ENCODE data around the gene HMGXB4.
A peak's percentile ranks its signal among the peaks of the same experiment; 100 is the strongest.

Gene HMGXB4

DNA sequence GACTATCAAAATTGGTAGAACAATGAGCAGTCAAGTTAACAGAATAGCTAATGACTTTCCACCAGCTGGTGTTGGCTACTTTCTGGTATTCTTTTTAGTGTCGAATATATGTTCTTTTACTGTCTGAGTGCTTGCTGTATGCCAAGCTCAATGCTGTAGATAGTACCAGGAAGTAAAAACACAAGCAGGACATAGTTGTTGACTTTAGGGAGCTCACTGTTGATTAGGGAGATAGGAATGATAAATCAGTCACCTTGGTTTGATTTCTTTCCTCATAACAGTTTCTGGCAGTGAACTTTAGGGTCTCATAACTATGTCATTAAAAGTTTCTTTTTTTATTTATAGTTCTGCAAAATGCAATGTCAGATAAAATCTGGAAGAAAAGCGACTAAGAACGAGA lies 9.0 kb downstream of the HMGXB4 start:
- ATAC-seq (replicated peaks; ENCODE audit: extremely low read depth, poor library complexity, severe bottlenecking) (no peak), DNase-seq (ENCODE audit: low spot score in 2 of 2) (no peak)
- no peaks in the 10 kb centered on the region for H3K27me3 Mint-ChIP-seq
- no peaks in the 10 kb centered on the region for H3K9me3 Mint-ChIP-seq
- no peak overlapping the region for H3K27ac Mint-ChIP-seq (ENCODE audit: low read depth)
- H3K4me1 Mint-ChIP-seq: peaks cover 25% of the 10 kb centered on the region
- H3K4me3 Mint-ChIP-seq: no peak overlapping the region
- peaks cover 45% of the 10 kb centered on the region for H3K36me3 Mint-ChIP-seq (ENCODE audit: insufficient read depth)

DNA sequence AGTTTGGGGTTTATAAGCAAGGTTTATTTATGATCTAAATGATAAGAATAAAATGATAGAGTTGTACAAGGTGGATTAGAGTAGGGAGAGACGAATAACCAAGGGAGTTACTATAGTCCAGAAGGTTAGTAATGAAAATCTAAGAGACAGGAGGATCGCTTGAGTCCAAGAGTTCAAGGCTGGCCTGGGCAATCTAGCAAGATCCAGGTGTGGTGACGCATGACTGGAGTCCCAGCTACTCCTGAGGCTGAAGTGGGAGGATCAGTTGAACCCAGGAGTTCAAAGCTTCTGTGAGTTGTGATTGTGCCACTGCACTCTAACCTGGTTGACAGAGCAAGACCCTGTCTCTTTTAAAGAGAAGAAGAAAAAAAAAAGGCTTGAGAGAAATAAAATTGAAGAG lies 12.3 kb downstream of the HMGXB4 start:
- peak overlapping the region; percentile 26 for H3K27ac Mint-ChIP-seq (ENCODE audit: low read depth)
- no peak overlapping the region for H3K4me3 Mint-ChIP-seq
- no peak for DNase-seq (ENCODE audit: low spot score in 2 of 2)
- H3K4me1 Mint-ChIP-seq: peaks cover 40% of the 10 kb centered on the region
- H3K9me3 Mint-ChIP-seq: no peaks in the 10 kb centered on the region
- no peak for ATAC-seq (replicated peaks; ENCODE audit: extremely low read depth, poor library complexity, severe bottlenecking)
- peaks cover 36% of the 10 kb centered on the region for H3K36me3 Mint-ChIP-seq (ENCODE audit: insufficient read depth)
- H3K27me3 Mint-ChIP-seq: no peaks in the 10 kb centered on the region

DNA sequence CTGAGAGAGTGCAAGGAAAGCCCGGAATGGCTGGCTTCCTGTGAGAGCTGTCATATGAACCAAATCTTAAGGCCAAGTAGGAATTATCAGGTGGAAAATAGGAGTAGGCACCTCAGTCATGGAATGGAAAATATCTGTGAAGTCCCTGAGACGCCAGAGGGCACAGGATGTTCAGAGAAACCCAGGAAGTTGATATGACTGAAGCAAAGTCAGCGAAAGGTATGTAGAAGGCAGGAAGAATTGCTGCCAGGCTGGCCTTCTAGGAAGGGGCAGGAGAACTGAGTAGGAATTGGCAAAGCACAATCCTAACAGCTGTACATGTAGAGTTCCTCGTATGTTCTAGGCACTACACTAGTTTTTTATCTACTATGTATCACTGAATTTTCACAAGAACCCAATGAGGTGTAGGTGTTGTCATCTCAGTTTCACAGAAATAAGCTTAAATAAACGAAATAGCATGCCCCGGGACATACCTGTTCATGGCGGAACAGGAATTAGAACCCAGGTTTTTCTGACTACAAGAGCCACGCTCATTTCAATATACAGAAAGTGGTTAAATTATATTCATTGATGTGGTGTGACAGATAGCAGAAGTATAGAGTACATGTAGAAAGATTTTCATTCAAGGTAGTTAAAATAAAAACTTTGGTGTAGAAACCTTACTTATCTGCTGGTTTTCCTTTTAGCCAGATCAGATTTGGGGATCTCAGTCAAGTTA lies 17.0 kb downstream of the HMGXB4 start:
- no peak for DNase-seq (ENCODE audit: low spot score in 2 of 2)
- no peaks in the 10 kb centered on the region for H3K27me3 Mint-ChIP-seq
- no peak for ATAC-seq (replicated peaks; ENCODE audit: extremely low read depth, poor library complexity, severe bottlenecking)
- H3K4me3 Mint-ChIP-seq: no peak overlapping the region
- H3K27ac Mint-ChIP-seq (ENCODE audit: low read depth): peak overlapping the region; percentile 47
- H3K36me3 Mint-ChIP-seq (ENCODE audit: insufficient read depth): peaks cover 20% of the 10 kb centered on the region
- H3K4me1 Mint-ChIP-seq: peaks cover 24% of the 10 kb centered on the region
- no peaks in the 10 kb centered on the region for H3K9me3 Mint-ChIP-seq

DNA sequence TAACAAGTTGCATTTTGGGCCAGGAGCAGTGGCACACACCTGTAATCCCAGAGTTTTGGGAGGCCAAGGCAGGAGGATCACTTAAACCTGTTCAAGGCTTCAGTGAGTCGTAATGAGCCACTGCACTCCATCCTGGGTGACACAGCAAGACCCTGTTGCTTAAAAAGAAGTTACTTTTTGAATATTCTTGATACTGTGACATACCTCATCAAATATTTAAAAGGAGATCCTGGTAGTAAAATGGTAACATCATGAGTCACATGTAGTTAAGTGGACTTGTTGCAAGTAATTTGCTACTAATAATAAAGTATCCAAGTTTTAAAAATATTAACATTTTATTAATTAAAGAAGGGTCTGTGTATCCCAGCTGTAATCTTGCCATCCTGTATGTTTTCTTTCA lies 18.3 kb downstream of the HMGXB4 start:
- no peak for DNase-seq (ENCODE audit: low spot score in 2 of 2)
- H3K4me3 Mint-ChIP-seq: no peak overlapping the region
- H3K9me3 Mint-ChIP-seq: no peaks in the 10 kb centered on the region
- no peak for ATAC-seq (replicated peaks; ENCODE audit: extremely low read depth, poor library complexity, severe bottlenecking)
- H3K4me1 Mint-ChIP-seq: peaks cover 26% of the 10 kb centered on the region
- no peak overlapping the region for H3K27ac Mint-ChIP-seq (ENCODE audit: low read depth)
- no peaks in the 10 kb centered on the region for H3K27me3 Mint-ChIP-seq
- H3K36me3 Mint-ChIP-seq (ENCODE audit: insufficient read depth): peaks cover 21% of the 10 kb centered on the region

DNA sequence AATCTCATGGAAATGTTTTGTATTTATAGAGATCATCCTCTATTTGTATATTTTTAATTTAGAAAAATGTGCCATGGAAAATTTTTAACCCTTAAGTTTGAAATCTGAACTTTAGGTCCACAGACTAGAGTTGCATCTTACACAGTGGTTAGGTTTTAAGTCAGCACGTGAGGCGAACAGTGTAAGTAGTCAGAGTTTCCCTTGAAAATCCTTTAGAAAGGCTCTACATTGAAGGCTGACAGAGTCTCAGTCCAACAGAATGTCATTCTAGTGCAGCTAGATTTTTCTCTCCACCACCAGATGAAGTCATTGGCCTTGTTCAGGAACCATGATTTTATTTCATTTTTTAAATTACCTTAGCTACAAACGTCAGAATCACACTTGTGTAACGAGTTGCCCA lies 18.7 kb downstream of the HMGXB4 start:
- DNase-seq (ENCODE audit: low spot score in 2 of 2) (no peak), ATAC-seq (replicated peaks; ENCODE audit: extremely low read depth, poor library complexity, severe bottlenecking) (no peak)
- Mint-ChIP-seq H3K4me3 (no peak overlapping the region), H3K9me3 (no peaks in the 10 kb centered on the region), H3K27me3 (no peaks in the 10 kb centered on the region), H3K27ac (ENCODE audit: low read depth) (no peak overlapping the region), H3K36me3 (ENCODE audit: insufficient read depth) (peaks cover 21% of the 10 kb centered on the region), H3K4me1 (peaks cover 26% of the 10 kb centered on the region)

DNA sequence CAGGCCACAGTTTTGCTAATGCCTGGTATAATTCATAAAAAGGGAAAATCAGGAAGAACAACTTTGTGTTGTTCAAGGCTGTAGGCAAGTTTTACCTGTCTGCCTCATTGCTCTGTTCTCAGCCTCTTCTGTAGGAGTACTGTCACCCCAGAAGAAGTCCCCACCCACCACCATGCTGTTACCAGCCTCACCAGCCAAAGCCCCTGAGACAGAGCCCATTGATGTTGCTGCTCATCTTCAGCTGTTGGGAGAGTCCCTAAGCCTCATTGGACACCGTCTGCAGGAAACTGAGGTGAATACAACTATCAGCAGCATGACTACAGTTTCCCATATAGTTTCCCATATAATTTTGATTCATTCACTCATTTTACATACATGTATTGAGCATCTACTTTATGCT lies 30.8 kb downstream of the HMGXB4 start:
- H3K36me3 Mint-ChIP-seq (ENCODE audit: insufficient read depth): peaks cover 27% of the 10 kb centered on the region
- no peak for ATAC-seq (replicated peaks; ENCODE audit: extremely low read depth, poor library complexity, severe bottlenecking)
- no peaks in the 10 kb centered on the region for H3K4me1 Mint-ChIP-seq
- no peaks in the 10 kb centered on the region for H3K27me3 Mint-ChIP-seq
- no peak overlapping the region for H3K27ac Mint-ChIP-seq (ENCODE audit: low read depth)
- no peak overlapping the region for H3K4me3 Mint-ChIP-seq
- H3K9me3 Mint-ChIP-seq: no peaks in the 10 kb centered on the region
- no peak for DNase-seq (ENCODE audit: low spot score in 2 of 2)

DNA sequence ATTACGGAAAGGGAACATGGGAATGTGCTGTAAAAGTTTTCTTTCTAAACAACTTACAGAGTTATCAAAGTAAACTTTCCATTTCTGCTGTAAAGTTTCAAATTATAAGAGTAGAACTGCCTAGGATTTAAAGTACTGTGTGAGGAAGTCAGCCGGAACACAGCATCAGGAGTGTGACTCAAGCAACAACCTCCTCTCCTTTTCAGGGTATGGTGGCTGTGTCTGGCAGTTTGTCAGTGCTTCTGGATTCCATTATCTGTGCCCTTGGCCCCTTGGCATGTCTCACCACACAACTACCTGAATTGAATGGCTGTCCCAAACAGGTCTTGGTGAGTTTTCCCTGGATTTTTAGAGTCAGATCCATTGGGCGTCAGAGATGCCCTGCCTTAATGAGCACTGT lies 35.5 kb downstream of the HMGXB4 start:
- H3K4me1 Mint-ChIP-seq: no peaks in the 10 kb centered on the region
- no peaks in the 10 kb centered on the region for H3K27me3 Mint-ChIP-seq
- DNase-seq (ENCODE audit: low spot score in 2 of 2) (no peak), ATAC-seq (replicated peaks; ENCODE audit: extremely low read depth, poor library complexity, severe bottlenecking) (no peak)
- H3K27ac Mint-ChIP-seq (ENCODE audit: low read depth): no peak overlapping the region
- H3K36me3 Mint-ChIP-seq (ENCODE audit: insufficient read depth): peaks cover 22% of the 10 kb centered on the region
- H3K9me3 Mint-ChIP-seq: no peaks in the 10 kb centered on the region
- no peak overlapping the region for H3K4me3 Mint-ChIP-seq

DNA sequence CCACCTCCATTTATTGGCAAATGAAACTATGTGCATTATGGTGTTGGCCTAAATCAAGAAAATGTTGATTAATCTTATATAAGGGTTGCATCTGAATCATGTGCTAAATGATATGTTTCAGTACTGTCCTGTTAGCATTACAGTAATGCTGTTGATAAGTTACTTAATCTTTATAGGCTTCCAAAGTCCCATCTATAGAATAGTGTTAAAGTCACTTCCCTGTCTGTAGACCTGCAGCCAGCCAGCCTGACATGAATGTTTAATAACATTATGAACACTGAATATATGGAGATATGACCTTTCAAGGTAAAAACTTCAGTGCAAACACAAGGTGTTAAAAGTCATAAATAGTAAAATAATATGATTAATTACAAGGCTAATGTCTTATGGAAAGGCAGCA lies 38.8 kb downstream of the HMGXB4 start:
- DNase-seq (ENCODE audit: low spot score in 2 of 2) (no peak), ATAC-seq (replicated peaks; ENCODE audit: extremely low read depth, poor library complexity, severe bottlenecking) (no peak)
- Mint-ChIP-seq H3K4me3 (no peak overlapping the region), H3K27me3 (no peaks in the 10 kb centered on the region), H3K4me1 (peaks cover 7% of the 10 kb centered on the region), H3K9me3 (no peaks in the 10 kb centered on the region), H3K36me3 (ENCODE audit: insufficient read depth) (peaks cover 23% of the 10 kb centered on the region), H3K27ac (ENCODE audit: low read depth) (no peak overlapping the region)

DNA sequence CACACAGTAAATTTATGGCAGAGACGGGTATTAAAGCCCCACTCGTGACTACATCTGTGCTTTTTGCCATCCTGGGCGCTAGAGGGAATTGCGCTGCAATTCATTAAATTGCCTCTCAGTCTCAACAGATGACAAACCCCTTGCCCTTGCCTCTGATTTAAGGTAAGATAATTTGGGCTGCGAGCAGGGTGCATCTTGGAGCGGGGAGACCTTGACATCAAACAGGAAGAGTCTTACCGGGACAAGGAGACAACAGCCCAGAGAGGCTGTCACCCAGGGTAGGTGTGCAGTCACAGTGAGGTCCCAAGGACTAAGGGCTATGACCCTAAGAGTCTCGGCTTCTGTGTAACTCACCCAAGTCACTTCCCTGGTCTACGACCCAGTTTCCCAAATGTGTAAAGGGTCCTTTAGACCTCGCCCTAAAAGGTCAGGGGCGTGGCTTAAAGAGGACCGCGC lies 42.0 kb downstream of the HMGXB4 start:
- H3K4me3 Mint-ChIP-seq: peak overlapping the region; percentile 94
- H3K27me3 Mint-ChIP-seq: no peaks in the 10 kb centered on the region
- peaks cover 18% of the 10 kb centered on the region for H3K4me1 Mint-ChIP-seq
- no peak for DNase-seq (ENCODE audit: low spot score in 2 of 2)
- H3K36me3 Mint-ChIP-seq (ENCODE audit: insufficient read depth): peaks cover 20% of the 10 kb centered on the region
- peak overlapping the region; percentile 99 for H3K27ac Mint-ChIP-seq (ENCODE audit: low read depth)
- H3K9me3 Mint-ChIP-seq: no peaks in the 10 kb centered on the region
- ATAC-seq (replicated peaks; ENCODE audit: extremely low read depth, poor library complexity, severe bottlenecking): peak; percentile 35

DNA sequence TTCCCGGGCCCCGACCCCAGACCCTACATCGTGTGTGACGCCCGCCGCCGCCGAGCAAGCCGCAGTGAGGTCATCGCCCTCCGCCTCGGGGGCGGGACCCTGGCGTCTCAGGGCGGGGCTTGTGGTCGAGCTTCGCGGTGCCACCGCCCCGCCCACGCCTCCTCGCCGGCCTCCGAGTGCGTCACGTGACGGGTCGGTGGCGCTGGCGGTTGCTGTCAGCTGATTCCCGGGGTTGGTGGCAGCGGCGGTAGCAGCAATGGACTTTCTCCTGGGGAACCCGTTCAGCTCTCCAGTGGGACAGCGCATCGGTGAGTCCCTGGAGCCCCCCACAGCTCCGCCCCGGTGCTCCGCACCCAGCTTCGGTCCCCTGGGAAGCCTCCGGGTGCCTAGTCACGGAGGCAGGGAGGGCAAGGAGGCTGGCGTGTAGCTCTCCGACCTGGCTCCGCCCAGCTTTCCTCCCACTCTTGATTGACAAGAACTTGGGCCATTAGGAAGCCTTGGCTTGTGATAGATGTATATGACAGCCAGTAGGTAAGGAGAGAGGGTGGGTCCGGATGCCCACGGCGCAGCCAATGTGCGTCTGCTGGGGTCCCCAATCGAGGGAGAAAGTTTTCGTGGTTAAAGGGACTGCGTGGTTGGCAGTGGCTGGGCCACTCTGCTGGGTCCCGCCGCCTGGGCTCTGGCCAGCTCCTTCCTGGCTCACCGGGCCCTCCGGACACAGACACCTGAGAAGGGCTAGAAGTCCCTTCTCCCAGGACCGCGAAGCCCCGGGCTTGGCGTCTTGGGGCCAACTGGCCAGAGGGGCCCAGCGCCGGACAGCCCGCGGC lies 42.6 kb downstream of the HMGXB4 start, which contains the start of gene TOM1:
TSS of gene TOM1 (plus strand) at position 222 of the 827 bp plus-strand sequence. CDS start at position 257, 35 bp downstream.
- H3K4me3 Mint-ChIP-seq: peak within 1 kb of the TSS; percentile 94
- no peaks in the 10 kb centered on the region for H3K27me3 Mint-ChIP-seq
- no peaks in the 10 kb centered on the region for H3K9me3 Mint-ChIP-seq
- peak within 1 kb of the TSS; percentile 99 for H3K27ac Mint-ChIP-seq (ENCODE audit: low read depth)
- ATAC-seq (replicated peaks; ENCODE audit: extremely low read depth, poor library complexity, severe bottlenecking): peak; percentile 94
- H3K36me3 Mint-ChIP-seq (ENCODE audit: insufficient read depth): peaks cover 20% of the 10 kb centered on the region
- H3K4me1 Mint-ChIP-seq: peaks cover 23% of the 10 kb centered on the region
- peak; percentile 95 to 97 for DNase-seq (ENCODE audit: low spot score in 2 of 2)

DNA sequence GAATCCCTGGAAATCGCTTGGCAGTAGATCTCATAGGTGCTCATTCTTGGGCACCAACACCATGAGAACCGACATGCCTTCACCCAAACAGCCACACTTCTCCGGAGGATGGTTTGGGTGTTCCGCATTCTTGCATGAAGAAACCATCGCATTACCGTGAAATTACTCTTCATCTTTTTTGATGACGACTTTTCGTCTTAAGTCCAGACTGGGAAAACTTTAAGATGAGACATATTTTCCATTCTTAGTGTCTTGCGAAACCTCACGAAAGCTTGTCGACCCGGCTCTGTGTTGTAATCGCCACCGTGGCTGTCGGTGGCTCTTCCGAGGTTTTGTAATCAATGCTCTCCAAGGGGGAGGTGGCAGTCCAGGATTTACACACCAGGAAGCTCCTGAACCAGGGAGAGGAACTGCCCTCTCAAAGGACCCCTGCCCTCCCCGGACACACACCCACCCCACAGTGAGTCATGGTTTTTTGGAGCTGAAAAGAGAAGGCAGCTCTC lies 44.1 kb downstream of the HMGXB4 start:
- no peaks in the 10 kb centered on the region for H3K9me3 Mint-ChIP-seq
- DNase-seq (ENCODE audit: low spot score in 2 of 2): no peak
- H3K4me3 Mint-ChIP-seq: peak overlapping the region; percentile 94
- ATAC-seq (replicated peaks; ENCODE audit: extremely low read depth, poor library complexity, severe bottlenecking): no peak
- no peaks in the 10 kb centered on the region for H3K27me3 Mint-ChIP-seq
- H3K36me3 Mint-ChIP-seq (ENCODE audit: insufficient read depth): peaks cover 23% of the 10 kb centered on the region
- peak overlapping the region; percentile 99 for H3K27ac Mint-ChIP-seq (ENCODE audit: low read depth)
- H3K4me1 Mint-ChIP-seq: peaks cover 30% of the 10 kb centered on the region

DNA sequence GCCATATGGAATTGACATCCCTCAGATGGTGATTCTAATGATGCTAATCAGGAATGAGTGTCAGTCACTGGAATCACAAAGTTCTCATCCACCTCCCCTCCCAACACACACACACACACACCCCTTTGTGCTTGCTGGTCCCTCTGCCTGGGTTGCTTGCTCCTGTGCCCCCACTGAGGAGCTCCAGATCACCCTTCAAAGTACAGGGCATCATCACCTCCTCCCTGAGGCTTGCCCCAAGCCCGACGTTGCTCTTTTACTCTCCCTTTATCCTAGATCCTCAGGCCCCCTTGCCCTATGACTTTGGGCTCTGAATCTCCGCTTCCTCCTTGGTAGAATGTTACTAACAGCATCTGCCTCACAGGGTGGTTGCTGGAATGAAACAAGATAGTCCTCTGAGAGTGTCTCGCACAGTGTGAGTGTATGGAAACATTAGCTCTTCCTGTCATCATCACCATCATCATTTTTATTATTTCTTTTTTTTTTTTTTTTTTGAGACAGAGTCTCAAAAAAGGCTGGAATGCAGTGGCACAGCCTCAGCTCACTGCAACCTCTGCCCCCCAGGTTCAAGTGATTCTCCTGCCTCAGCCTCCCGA lies 45.8 kb downstream of the HMGXB4 start:
- no peaks in the 10 kb centered on the region for H3K27me3 Mint-ChIP-seq
- peaks cover 46% of the 10 kb centered on the region for H3K4me1 Mint-ChIP-seq
- DNase-seq (ENCODE audit: low spot score in 2 of 2) (no peak), ATAC-seq (replicated peaks; ENCODE audit: extremely low read depth, poor library complexity, severe bottlenecking) (no peak)
- no peak overlapping the region for H3K4me3 Mint-ChIP-seq
- H3K36me3 Mint-ChIP-seq (ENCODE audit: insufficient read depth): peaks cover 27% of the 10 kb centered on the region
- H3K27ac Mint-ChIP-seq (ENCODE audit: low read depth): peak overlapping the region; percentile 64
- no peaks in the 10 kb centered on the region for H3K9me3 Mint-ChIP-seq

All from central memory CD8-positive, alpha-beta T cell (primary cell).